Fibroblast of skin of right quadriceps (primary cell): ENCODE measurements around the gene OXSR1.
A peak's percentile ranks its signal among the peaks of the same experiment; 100 is the strongest.
"Not testable (repeated sequence)": the region's sequence is repeated elsewhere in the genome, so short reads cannot be mapped to it uniquely, and the experiment has no call there.

Experiments used
- DNase-seq: peaks from one replicate; pipeline ENCODE4 v3.0.0-alpha.2; 2013

The OXSR1 gene

GRCh38 chr3:38128303-38128655 lies 37.1 kb upstream of the OXSR1 start:
- DNase-seq = no peak

- DNase-seq = no peak
Measured at GRCh38 chr3:38129058-38129457, 36.3 kb upstream of the OXSR1 start.

GRCh38 chr3:38130631-38131065 lies 34.7 kb upstream of the OXSR1 start:
- DNase-seq = no peak

- peak; percentile 29 for DNase-seq
Measured at GRCh38 chr3:38131621-38132369, 33.5 kb upstream of the OXSR1 start.

GRCh38 chr3:38133209-38133556 lies 32.2 kb upstream of the OXSR1 start:
- no peak for DNase-seq

GRCh38 chr3:38133557-38134405 lies 31.6 kb upstream of the OXSR1 start:
- DNase-seq = peak; percentile 6

GRCh38 chr3:38134517-38135143 lies 30.7 kb upstream of the OXSR1 start:
- not testable (repeated sequence) for DNase-seq

- DNase-seq = not testable (repeated sequence)
Measured at GRCh38 chr3:38135621-38136277, 29.6 kb upstream of the OXSR1 start.

GRCh38 chr3:38136393-38136776 lies 29.0 kb upstream of the OXSR1 start:
- DNase-seq = no peak

- peak; percentile 98 for DNase-seq
Measured at GRCh38 chr3:38136777-38137614, 28.3 kb upstream of the OXSR1 start, which contains the start of gene ACAA1. TSS of gene ACAA1 (minus strand) at chr3:38137127. CDS start at chr3:38137035, 92 bp downstream.

- peak; percentile 12 for DNase-seq
Measured at GRCh38 chr3:38137615-38138348, 27.6 kb upstream of the OXSR1 start.

GRCh38 chr3:38138349-38139190 lies 26.8 kb upstream of the OXSR1 start, which contains the start of gene MYD88:
TSS of gene MYD88 (plus strand) at chr3:38138661. CDS start at chr3:38138701, 40 bp downstream.
- DNase-seq = peak; percentile 54

- DNase-seq = no peak
Measured at GRCh38 chr3:38139191-38139590, 26.1 kb upstream of the OXSR1 start.

- DNase-seq = no peak
Measured at GRCh38 chr3:38139652-38140051, 25.7 kb upstream of the OXSR1 start.

GRCh38 chr3:38140326-38141172 lies 24.8 kb upstream of the OXSR1 start:
- DNase-seq = no peak

GRCh38 chr3:38141173-38141951 lies 24.0 kb upstream of the OXSR1 start:
- no peak for DNase-seq

GRCh38 chr3:38141952-38142273 lies 23.4 kb upstream of the OXSR1 start:
- DNase-seq = no peak

GRCh38 chr3:38142959-38143358 lies 22.4 kb upstream of the OXSR1 start:
- DNase-seq = no peak

- no peak for DNase-seq
Measured at GRCh38 chr3:38143511-38143910, 21.8 kb upstream of the OXSR1 start.
